GM19035 (cell line): ENCODE data around the gene PDE8A.

Source experiments
- ATAC-seq: cut with Tn5 transposase; IDR thresholded peaks from one replicate; pipeline ENCODE4 v1.9.1; 2021; ENCODE audit not compliant: unreplicated experiment

The PDE8A gene

GRCh38 chr15:85031086-85031943, 49.7 kb downstream of the PDE8A start:
- no peak for ATAC-seq

- ATAC-seq, result no peak
Measured at GRCh38 chr15:85031944-85032558, 50.4 kb downstream of the PDE8A start.

- ATAC-seq, result no peak
Measured at GRCh38 chr15:85033148-85033547, 51.5 kb downstream of the PDE8A start.

GRCh38 chr15:85034276-85034675, 52.6 kb downstream of the PDE8A start:
- no peak for ATAC-seq

- no peak for ATAC-seq
Measured at GRCh38 chr15:85035980-85036379, 54.3 kb downstream of the PDE8A start.

GRCh38 chr15:85036716-85037115, 55.1 kb downstream of the PDE8A start:
- no peak for ATAC-seq

GRCh38 chr15:85037641-85038040, 56.0 kb downstream of the PDE8A start:
- ATAC-seq, result no peak

DNA sequence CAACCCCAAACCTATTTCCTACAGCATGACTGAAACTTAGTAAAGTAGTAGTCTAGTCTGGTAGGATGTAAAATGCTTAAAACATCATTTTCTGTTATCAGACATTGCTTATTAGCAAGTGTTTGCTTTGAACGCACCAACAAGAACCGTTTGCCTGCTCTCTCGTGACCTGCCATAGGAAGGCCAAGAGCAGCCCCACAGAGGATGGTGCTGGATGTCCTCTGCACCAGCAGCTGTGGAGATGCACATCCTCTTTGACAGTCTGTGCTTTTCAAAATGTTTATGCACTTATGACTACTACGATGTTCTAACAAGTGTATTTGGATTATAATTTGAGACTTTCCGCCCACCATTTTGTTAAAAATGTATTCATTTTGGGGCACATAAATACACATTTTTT, 59.6 kb downstream of the PDE8A start:
- no peak for ATAC-seq

DNA sequence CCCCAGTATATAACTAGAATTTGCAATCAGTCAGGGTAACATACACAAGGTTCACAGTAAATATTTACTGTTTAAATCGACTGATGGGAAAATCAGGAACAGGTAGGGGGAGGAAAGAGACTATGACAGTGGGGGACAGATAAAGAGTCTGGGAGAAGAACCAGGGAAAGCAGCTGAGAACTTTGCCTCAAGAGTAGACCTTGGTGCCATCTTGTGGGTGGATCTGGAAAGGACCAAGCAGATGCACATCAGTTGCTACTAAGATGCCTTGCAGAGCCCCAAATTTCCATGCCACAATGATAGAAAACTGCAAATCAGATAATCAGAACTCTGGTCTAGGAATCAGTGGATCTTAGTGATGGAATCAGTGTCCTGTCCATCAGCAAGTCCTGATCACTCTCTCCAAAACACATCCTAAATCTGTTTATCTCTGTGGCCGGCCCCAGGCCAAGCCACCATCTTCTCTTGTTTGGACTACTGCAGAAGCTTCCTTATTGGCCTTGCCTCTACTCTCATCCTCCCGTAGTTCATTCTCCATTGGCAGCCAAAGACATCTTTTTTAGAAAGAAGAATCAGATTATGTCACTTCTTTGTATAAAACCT, 62.7 kb downstream of the PDE8A start:
- no peak for ATAC-seq

- ATAC-seq, result no peak
Measured at GRCh38 chr15:85044894-85045293, 63.2 kb downstream of the PDE8A start.

DNA sequence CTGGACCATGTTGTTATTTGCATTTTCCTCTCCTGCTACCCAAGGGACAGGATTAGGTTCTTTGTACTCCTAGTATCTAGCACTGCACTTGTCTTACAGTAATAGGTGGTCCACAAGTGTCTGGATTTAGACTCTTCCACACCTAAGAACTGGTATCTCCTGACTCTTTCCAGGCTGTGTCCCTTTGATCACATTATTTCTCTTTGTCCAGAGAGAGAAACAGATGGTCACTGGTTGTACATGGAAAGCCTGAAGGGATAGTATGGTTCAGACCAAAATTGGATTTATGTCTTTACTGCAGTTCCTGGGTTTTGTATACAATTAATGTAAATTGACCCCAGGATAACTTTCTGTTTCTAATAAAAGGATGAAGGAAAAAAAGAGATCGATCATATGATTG, 64.0 kb downstream of the PDE8A start:
- ATAC-seq, result no peak

- no peak for ATAC-seq
Measured at GRCh38 chr15:85047271-85047948, 65.8 kb downstream of the PDE8A start.

- no peak for ATAC-seq
Measured at GRCh38 chr15:85048430-85048829, 66.8 kb downstream of the PDE8A start.

GRCh38 chr15:85049805-85050204, 68.1 kb downstream of the PDE8A start:
- no peak for ATAC-seq

DNA sequence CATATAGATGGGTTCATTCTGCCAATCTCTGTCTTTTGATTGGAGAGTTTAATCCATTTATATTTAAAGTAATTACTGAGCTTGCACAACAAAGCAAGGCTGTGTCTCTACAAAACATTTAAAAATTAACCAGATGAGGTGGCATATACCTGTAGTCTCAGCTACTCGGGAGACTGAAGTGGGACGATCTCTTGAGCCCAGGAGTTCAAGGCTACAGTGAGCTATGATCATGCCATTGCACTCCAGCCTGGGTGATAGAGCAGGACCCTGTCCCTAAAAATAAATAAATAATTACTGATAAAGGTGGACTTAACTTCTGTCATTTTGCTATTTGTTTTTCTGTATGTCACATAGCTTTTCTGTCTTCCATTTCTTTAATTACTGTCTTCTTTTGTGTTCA, 78.1 kb downstream of the PDE8A start:
- ATAC-seq, result no peak

DNA sequence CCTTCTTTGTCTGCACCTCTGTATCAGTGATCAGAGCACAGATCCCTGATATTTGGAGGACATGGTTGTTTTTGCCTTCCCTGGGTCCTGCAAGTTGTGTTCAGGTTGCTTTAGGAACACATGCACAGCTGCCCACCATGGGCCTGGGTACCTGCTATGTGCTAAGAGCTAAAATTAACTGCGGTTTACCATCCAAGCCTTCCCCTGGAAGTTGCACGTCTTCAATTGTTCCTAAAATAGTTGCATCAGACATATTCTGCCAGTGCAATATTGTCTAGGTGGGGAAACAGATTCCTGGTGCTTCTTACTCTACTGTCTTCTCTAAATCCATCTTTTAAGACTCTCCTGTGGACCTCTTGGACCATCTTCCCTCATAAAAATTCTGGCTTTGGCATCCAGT, 80.9 kb downstream of the PDE8A start:
- ATAC-seq, result no peak

DNA sequence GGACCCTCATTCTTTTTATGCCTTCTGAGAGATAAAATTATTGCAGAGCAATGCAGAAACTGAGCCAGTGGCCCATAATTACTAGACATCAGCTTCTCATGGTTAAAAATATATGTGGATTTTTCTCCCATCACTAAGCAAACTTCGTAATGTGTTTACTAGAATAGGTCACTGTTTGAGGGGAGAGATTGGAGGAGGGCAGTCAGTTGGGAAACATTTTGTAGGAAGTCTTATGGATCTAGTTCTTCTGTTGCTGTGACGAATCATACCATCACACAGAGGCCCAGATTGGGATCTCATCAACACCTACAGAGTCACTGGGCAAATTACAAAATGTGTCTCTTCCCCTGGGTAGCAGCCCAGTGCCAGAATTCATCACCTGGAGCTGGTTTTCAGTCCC, 81.4 kb downstream of the PDE8A start:
- no peak for ATAC-seq

DNA sequence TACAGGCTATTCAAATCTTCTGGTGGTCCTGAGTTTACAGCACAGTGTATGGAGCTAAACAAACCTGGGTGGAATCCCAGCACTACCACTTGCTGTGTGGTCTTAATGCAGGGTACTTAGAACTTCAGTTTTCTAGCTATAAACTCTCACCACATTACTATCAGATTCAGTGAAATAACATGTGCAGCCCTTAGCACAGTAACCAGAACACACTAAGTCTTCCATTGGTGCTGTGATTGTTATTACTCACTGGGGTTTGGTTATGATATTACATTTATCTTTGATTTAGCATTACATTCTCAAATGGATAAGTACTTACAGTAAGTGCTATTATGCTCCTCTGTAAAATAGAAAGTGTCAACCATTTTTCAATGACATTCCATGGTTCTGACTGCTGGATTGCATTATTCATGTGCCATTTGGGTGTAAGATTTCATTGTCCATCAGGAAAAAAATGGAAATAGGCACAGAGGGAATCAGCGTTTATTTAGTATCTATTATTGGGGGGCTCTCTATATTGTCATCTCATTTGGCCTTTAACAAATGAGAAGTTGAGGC, 81.9 kb downstream of the PDE8A start:
- no peak for ATAC-seq

DNA sequence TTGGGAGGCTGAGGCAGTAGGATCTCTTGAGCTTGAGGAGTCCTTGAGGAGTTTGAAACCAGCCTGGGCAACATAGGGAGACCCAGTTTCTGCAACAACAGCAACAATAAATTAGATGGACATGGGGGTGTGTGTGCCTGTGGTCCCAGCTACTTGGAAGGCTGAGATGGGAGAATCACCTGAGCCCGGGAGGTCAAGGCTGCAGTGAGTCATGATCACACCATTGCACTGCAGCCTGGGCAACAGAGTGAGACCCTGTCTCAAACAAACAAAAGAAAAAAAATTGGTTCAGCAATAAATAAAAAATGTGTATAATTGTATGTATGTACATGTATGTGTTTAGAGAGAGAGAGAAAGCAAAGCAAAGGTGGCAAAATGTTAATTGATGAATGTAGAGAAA, 83.1 kb downstream of the PDE8A start:
- ATAC-seq, result no peak

GRCh38 chr15:85071061-85071460, 89.4 kb downstream of the PDE8A start:
- ATAC-seq, result no peak

DNA sequence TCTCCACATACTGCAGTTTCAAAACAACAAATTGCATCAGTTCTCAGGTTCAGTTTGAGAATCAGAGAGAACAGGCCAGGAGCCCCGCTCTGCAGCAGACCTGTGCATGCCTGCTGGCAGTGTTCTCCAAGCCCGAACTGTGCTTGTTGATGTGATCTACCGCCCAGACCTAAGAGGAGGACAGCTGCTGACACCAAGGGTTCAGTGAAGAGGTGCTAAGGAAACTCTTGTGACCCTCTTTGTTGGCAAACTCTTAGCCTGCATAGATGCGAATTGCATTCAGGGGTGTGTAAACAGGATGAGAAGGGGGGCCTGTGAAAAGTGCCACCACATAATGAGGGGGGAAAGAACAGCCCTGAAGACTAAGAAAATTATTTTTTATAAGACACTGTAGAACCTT, 89.8 kb downstream of the PDE8A start:
- no peak for ATAC-seq
